ENCODE results near the gene CNGA1.

The CNGA1 gene

GRCh38 chr4:48035952-48036351 lies 19.5 kb upstream of the CNGA1 start:
- ChIA-PET POLR2A (no interaction called here), CTCF (interaction anchor here (3.0 kb wide), 1 partner anchor 52 kb away, joined by 11 read pairs; no protein-coding TSS in a partner anchor)
- no peaks in the 10 kb centered on the region for H3K4me1 ChIP-seq (ENCODE audit: control insufficient read depth, insufficient read depth, low read length)
- H3K9me3 ChIP-seq (ENCODE audit: control insufficient read depth, insufficient read depth, low read depth, low read length), result no peaks in the 10 kb centered on the region
- TF ChIP-seq REPIN1 (tag by site-specific recombination; IDR thresholded peaks at IDR 0.05; ENCODE audit: low read depth) (no peak), ZBTB1 (tag by site-specific recombination; IDR thresholded peaks at IDR 0.05) (no peak), HOXC10 (CRISPR knock-in tag; IDR thresholded peaks at IDR 0.05) (no peak), ZNF426 (tag by site-specific recombination; IDR thresholded peaks at IDR 0.05) (no peak), MEIS1 (CRISPR knock-in tag; IDR thresholded peaks at IDR 0.05; ENCODE audit: borderline replicate concordance) (no peak), ZNF394 (tag by site-specific recombination; IDR thresholded peaks at IDR 0.05; ENCODE audit: borderline replicate concordance) (no peak), ZBTB10 (tag by site-specific recombination; IDR thresholded peaks at IDR 0.05) (no peak), IKZF3 (tag by site-specific recombination; IDR thresholded peaks at IDR 0.05) (no peak), ZNF518A (tag by site-specific recombination; conservative IDR thresholded peaks at IDR 0.05; ENCODE audit: low read depth) (no peak), PRDM2 (tag by site-specific recombination; IDR thresholded peaks at IDR 0.05; ENCODE audit: borderline replicate concordance) (no peak), ZNF133 (tag by site-specific recombination; IDR thresholded peaks at IDR 0.05) (no peak), GLIS2 (tag by site-specific recombination; IDR thresholded peaks at IDR 0.05) (no peak), SETDB1 (IDR thresholded peaks at IDR 0.05; ENCODE audit: insufficient read length, low read length) (no peak), ZNF354C (tag by site-specific recombination; IDR thresholded peaks at IDR 0.05; ENCODE audit: borderline replicate concordance, low read depth) (no peak), SP2 (tag by site-specific recombination; IDR thresholded peaks at IDR 0.05) (no peak), ZNF23 (tag by site-specific recombination; IDR thresholded peaks at IDR 0.05; ENCODE audit: borderline replicate concordance) (no peak)
- TF ChIP-seq, protein P1, sequence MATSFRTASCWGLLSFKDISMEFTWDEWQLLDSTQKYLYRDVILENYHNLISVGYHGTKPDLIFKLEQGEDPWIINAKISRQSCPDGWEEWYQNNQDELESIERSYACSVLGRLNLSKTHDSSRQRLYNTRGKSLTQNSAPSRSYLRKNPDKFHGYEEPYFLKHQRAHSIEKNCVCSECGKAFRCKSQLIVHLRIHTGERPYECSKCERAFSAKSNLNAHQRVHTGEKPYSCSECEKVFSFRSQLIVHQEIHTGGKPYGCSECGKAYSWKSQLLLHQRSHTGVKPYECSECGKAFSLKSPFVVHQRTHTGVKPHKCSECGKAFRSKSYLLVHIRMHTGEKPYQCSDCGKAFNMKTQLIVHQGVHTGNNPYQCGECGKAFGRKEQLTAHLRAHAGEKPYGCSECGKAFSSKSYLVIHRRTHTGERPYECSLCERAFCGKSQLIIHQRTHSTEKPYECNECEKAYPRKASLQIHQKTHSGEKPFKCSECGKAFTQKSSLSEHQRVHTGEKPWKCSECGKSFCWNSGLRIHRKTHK (tag by site-specific recombination; IDR thresholded peaks at IDR 0.05), result no peak
- H3K4me3 ChIP-seq (ENCODE audit: low read depth, low read length), result no peak overlapping the region
- no peak overlapping the region for H3K27ac ChIP-seq (ENCODE audit: extremely low read depth, low read depth, low read length)
- peaks cover 0 to 24% of the 10 kb centered on the region in 2 experiments; a peak in 1 of 3 replicates for H3K36me3 ChIP-seq (ENCODE audit: control insufficient read depth in 2 of 2, insufficient read depth in 1 of 2, low read length in 2 of 2)

Measured in HEK293 (cell line).